GM23338 (cell line): ENCODE results near the gene OVAAL.

Experiments
- EZH2phosphoT487 ChIP-seq: fragments of 200-600 bp; sonication (generic); IDR thresholded peaks from one replicate; pipeline ENCODE4 v1.8.1; 2018; ENCODE audit warnings: antibody characterized with exemption; ENCODE audit not compliant: unreplicated experiment
- TF ChIP-seq, protein P1 (sequence below), 2 experiments: fragments of 200-600 bp in 1 of 2; sonication (generic) in 1 of 2; conservative IDR thresholded peaks; 2 replicates each; pipeline versions ENCODE4 v1.5.1 to v1.6.1; 2016 to 2017; ENCODE audit warnings: antibody characterized with exemption in 2 of 2, low read depth in 2 of 2, mild to moderate bottlenecking in 2 of 2, moderate library complexity in 1 of 2

DNA sequence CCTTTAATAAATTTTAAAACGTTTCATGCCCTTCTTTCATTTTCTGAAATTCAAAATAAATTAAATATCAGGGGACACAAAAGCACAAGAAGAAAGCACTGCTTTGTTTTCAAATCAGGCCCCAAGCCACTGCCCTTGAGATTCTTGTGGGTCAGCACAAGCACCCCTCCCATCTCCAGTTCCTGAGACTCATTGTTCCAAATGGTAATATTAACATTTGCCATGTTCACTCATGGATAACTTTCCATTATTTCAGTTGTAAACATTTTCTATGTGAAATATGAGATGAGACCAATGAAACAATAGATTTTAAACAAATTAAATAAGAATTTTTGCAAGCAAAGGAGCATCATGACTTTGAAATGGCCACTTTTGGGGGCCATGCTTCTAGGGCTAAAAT, 7.7 kb downstream of the OVAAL start:
- TF ChIP-seq EZH2phosphoT487: no peak
- TF ChIP-seq, protein P1, sequence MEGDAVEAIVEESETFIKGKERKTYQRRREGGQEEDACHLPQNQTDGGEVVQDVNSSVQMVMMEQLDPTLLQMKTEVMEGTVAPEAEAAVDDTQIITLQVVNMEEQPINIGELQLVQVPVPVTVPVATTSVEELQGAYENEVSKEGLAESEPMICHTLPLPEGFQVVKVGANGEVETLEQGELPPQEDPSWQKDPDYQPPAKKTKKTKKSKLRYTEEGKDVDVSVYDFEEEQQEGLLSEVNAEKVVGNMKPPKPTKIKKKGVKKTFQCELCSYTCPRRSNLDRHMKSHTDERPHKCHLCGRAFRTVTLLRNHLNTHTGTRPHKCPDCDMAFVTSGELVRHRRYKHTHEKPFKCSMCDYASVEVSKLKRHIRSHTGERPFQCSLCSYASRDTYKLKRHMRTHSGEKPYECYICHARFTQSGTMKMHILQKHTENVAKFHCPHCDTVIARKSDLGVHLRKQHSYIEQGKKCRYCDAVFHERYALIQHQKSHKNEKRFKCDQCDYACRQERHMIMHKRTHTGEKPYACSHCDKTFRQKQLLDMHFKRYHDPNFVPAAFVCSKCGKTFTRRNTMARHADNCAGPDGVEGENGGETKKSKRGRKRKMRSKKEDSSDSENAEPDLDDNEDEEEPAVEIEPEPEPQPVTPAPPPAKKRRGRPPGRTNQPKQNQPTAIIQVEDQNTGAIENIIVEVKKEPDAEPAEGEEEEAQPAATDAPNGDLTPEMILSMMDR (conservative IDR thresholded peaks at IDR 0.05; ENCODE audit: low read depth in 2 of 2): no peak
